IMR-90 (cell line): Measurements from ENCODE around the gene USP32. TPM values are rescaled to one million over a fixed set of nuclear protein-coding genes. Genes with fewer than 3 reads are reported as not detected.

Experiments used
- ATAC-seq: fragments of 200-7000 bp; cut with Tn5 transposase; 2 replicates; pipeline ENCODE4 v1.9.1; 2020; ENCODE audit warnings: low read depth, mild to moderate bottlenecking, moderate library complexity
- BruUV-seq: library from RNA; stranded (reverse); fragments of 400-500 nt; replicated peaks from 2 replicates; lab custom pipeline; 2021; lab: Mats Ljungman, UMichigan
- CTCF ChIA-PET: fragments of 300-600 bp; formaldehyde crosslinking; extraction: SDS; loops from one replicate; lab custom pipeline; 2021; ENCODE audit warnings: antibody characterized with exemption; lab: Yijun Ruan, JAX
- POLR2A ChIA-PET: fragments of 300-600 bp; sonication (Branson Sonifier 250); formaldehyde crosslinking; loops from one replicate; lab custom pipeline; 2022; ENCODE audit warnings: antibody characterized with exemption; ENCODE audit not compliant: unreplicated experiment; lab: Charles Lee
- DNase-seq: peaks from one replicate; pipeline ENCODE4 v3.0.0; 2013
- H2AFZ ChIP-seq: replicated peaks from 2 replicates; pipeline ENCODE3; 2013; ENCODE audit warnings: low read length, mild to moderate bottlenecking; ENCODE audit not compliant: poor library complexity
- H2AK5ac ChIP-seq: 2 replicates; pipeline ENCODE4 v1.6.1; 2013; ENCODE audit warnings: low read depth, low read length, inconsistent platforms
- H2AK9ac ChIP-seq: replicated peaks from 2 replicates; pipeline ENCODE3; 2013; ENCODE audit warnings: mild to moderate bottlenecking, low read depth, low read length, moderate library complexity; ENCODE audit not compliant: poor library complexity
- H2BK120ac ChIP-seq: 2 replicates; pipeline ENCODE4 v1.6.1; 2013; ENCODE audit warnings: low read depth, low read length, inconsistent platforms
- H2BK15ac ChIP-seq: 3 replicates; pipeline ENCODE4 v1.6.1; 2013; ENCODE audit warnings: low read depth, low read length, inconsistent platforms
- H2BK20ac ChIP-seq: 2 replicates; pipeline ENCODE4 v1.6.1; 2013; ENCODE audit warnings: low read depth, mild to moderate bottlenecking, inconsistent platforms, low read length, moderate library complexity
- H2BK5ac ChIP-seq: 2 replicates; pipeline ENCODE4 v1.6.1; 2013; ENCODE audit warnings: mild to moderate bottlenecking, low read depth, low read length, inconsistent platforms; ENCODE audit not compliant: poor library complexity, severe bottlenecking
- H3K14ac ChIP-seq: replicated peaks from 2 replicates; pipeline ENCODE4 v1.6.1; 2013; ENCODE audit warnings: low read depth, low read length, inconsistent platforms
- H3K18ac ChIP-seq: 2 replicates; pipeline ENCODE4 v1.6.1; 2013; ENCODE audit warnings: low read depth, low read length, control low read depth
- H3K23ac ChIP-seq: 2 replicates; pipeline ENCODE4 v1.6.1; 2013; ENCODE audit warnings: low read depth, low read length, inconsistent platforms
- H3K27ac ChIP-seq: 2 replicates; pipeline ENCODE4 v1.5.1; 2013; ENCODE audit warnings: mild to moderate bottlenecking, control low read depth, low read length; ENCODE audit not compliant: insufficient read depth
- H3K27me3 ChIP-seq: 2 replicates; pipeline ENCODE4 v1.6.1; 2013; ENCODE audit warnings: low read length; ENCODE audit not compliant: control insufficient read depth, insufficient read depth
- H3K36me3 ChIP-seq: 2 replicates; pipeline ENCODE4 v1.6.1; 2013; ENCODE audit warnings: low read length, mixed read lengths; ENCODE audit not compliant: control insufficient read depth, insufficient read depth
- H3K4ac ChIP-seq: 2 replicates; pipeline ENCODE4 v1.6.1; 2013; ENCODE audit warnings: low read depth, low read length, inconsistent platforms
- H3K4me1 ChIP-seq: 2 replicates; pipeline ENCODE4 v1.6.1; 2013; ENCODE audit warnings: low read length, mixed read lengths; ENCODE audit not compliant: control insufficient read depth, insufficient read depth
- H3K4me2 ChIP-seq: 2 replicates; pipeline ENCODE4 v1.6.1; 2013; ENCODE audit warnings: low read depth, mild to moderate bottlenecking, control low read depth, low read length, moderate library complexity
- H3K4me3 ChIP-seq: 2 replicates; pipeline ENCODE4 v1.5.1; 2013; ENCODE audit warnings: low read depth, mild to moderate bottlenecking, control low read depth, low read length, moderate library complexity; ENCODE audit not compliant: insufficient read depth
- H3K56ac ChIP-seq: 2 replicates; pipeline ENCODE4 v1.6.1; 2013; ENCODE audit warnings: low read length, inconsistent platforms; ENCODE audit not compliant: insufficient read depth; ENCODE audit errors: extremely low read depth
- H3K79me1 ChIP-seq, 2 experiments: 2 replicates each; pipeline ENCODE4 v1.6.1; 2013; ENCODE audit warnings: low read length in 2 of 2, inconsistent platforms in 1 of 2, low read depth in 1 of 2
- H3K9ac ChIP-seq: 2 replicates; pipeline ENCODE4 v1.6.1; 2013; ENCODE audit warnings: low read depth, low read length, control low read depth
- H3K9me1 ChIP-seq: 2 replicates; pipeline ENCODE4 v1.6.1; 2013; ENCODE audit warnings: low read length, inconsistent platforms; ENCODE audit not compliant: insufficient read depth
- H3K9me3 ChIP-seq: 2 replicates; pipeline ENCODE4 v1.6.1; 2013; ENCODE audit warnings: low read length; ENCODE audit not compliant: control insufficient read depth, insufficient read depth
- H4K20me1 ChIP-seq: 2 replicates; pipeline ENCODE4 v1.6.1; 2013; ENCODE audit warnings: low read length, inconsistent platforms; ENCODE audit not compliant: insufficient read depth
- H4K5ac ChIP-seq: 2 replicates; pipeline ENCODE4 v1.6.1; 2013; ENCODE audit warnings: mild to moderate bottlenecking, low read depth, low read length, control low read depth
- H4K8ac ChIP-seq, 2 experiments: 2 replicates each; pipeline ENCODE4 v1.6.1; 2013; ENCODE audit warnings: low read depth in 2 of 2, low read length in 2 of 2, control low read depth in 1 of 2, inconsistent platforms in 1 of 2
- H4K91ac ChIP-seq: 2 replicates; pipeline ENCODE4 v1.6.1; 2013; ENCODE audit warnings: low read depth, low read length, inconsistent platforms; ENCODE audit not compliant: insufficient read depth
- BHLHE40 ChIP-seq: fragments of 150-350 bp; IDR thresholded peaks from 2 replicates; pipeline ENCODE4 v1.6.1; 2016; ENCODE audit warnings: mild to moderate bottlenecking, low read depth, low read length
- CEBPB ChIP-seq: IDR thresholded peaks from 2 replicates; pipeline ENCODE4 v1.6.1; 2012; ENCODE audit warnings: low read depth, low read length, improper control_type of control experiment
- CHD1 ChIP-seq: IDR thresholded peaks from 2 replicates; pipeline ENCODE4 v1.6.1; 2012; ENCODE audit warnings: low read depth, low read length, improper control_type of control experiment
- CTCF ChIP-seq: conservative IDR thresholded peaks from 2 replicates; pipeline ENCODE4 v1.5.1; 2012; ENCODE audit warnings: mild to moderate bottlenecking, low read depth, low read length, improper control_type of control experiment
- ELK1 ChIP-seq: fragments of 150-350 bp; IDR thresholded peaks from 2 replicates; pipeline ENCODE4 v1.6.1; 2016; ENCODE audit warnings: low read depth, mild to moderate bottlenecking, low read length, moderate library complexity, borderline replicate concordance
- FOS ChIP-seq: fragments of 150-350 bp; IDR thresholded peaks from 2 replicates; pipeline ENCODE4 v1.6.1; 2016; ENCODE audit warnings: low read depth, low read length
- MAFK ChIP-seq: IDR thresholded peaks from 2 replicates; pipeline ENCODE4 v1.6.1; 2012; ENCODE audit warnings: low read depth, low read length, improper control_type of control experiment
- MAZ ChIP-seq: IDR thresholded peaks from 2 replicates; pipeline ENCODE4 v1.6.1; 2012; ENCODE audit warnings: low read depth, mild to moderate bottlenecking, low read length, improper control_type of control experiment, moderate library complexity, borderline replicate concordance
- MXI1 ChIP-seq: IDR thresholded peaks from 2 replicates; pipeline ENCODE4 v1.6.1; 2012; ENCODE audit warnings: low read depth, mild to moderate bottlenecking, low read length, moderate library complexity, borderline replicate concordance
- NFE2L2 ChIP-seq: fragments of 150-350 bp; IDR thresholded peaks from 2 replicates; pipeline ENCODE4 v1.6.1; 2016; ENCODE audit warnings: low read depth, mild to moderate bottlenecking, low read length
- POLR2A ChIP-seq: IDR thresholded peaks from 2 replicates; pipeline ENCODE4 v1.6.1; 2012; ENCODE audit warnings: mild to moderate bottlenecking, low read depth, low read length
- RAD21 ChIP-seq: IDR thresholded peaks from 2 replicates; pipeline ENCODE4 v1.6.1; 2012; ENCODE audit warnings: low read length, improper control_type of control experiment
- RCOR1 ChIP-seq: IDR thresholded peaks from 2 replicates; pipeline ENCODE4 v1.6.1; 2012; ENCODE audit warnings: mild to moderate bottlenecking, low read length, improper control_type of control experiment; ENCODE audit not compliant: insufficient replicate concordance
- RFX5 ChIP-seq: IDR thresholded peaks from 2 replicates; pipeline ENCODE4 v1.8.0; 2012; ENCODE audit warnings: low read depth, mild to moderate bottlenecking, low read length, moderate library complexity
- SMC3 ChIP-seq: fragments of 150-350 bp; IDR thresholded peaks from 2 replicates; pipeline ENCODE4 v1.6.1; 2016; ENCODE audit warnings: low read depth, mild to moderate bottlenecking, antibody characterized with exemption, low read length, moderate library complexity
- WGBS, 2 experiments: methylation state at CpG; one replicate each; pipeline versions ENCODE4 v1.1.5 to v1.1.7; 2013; ENCODE audit warnings: missing lambda C conversion rate in 2 of 2; ENCODE audit not compliant: insufficient read length in 1 of 2; ENCODE audit errors: extremely low coverage in 2 of 2; 5-methylcytosine and 5-hydroxymethylcytosine counted together
- dilution Hi-C: fragments of 300-500 bp; cut with HindIII; formaldehyde crosslinking; loops from one replicate; pipeline ENCODE4 v1.14.3; 2018; ENCODE audit warnings: low sequenced_read_pairs; ENCODE audit not compliant: unreplicated experiment
- in situ Hi-C: fragments of 300-500 bp; cut with MboI; formaldehyde crosslinking; loops from 3 replicates; pipeline ENCODE4 v1.14.3; 2019; ENCODE audit warnings: low sequenced_read_pairs, inconsistent platforms, mixed read lengths
- intact Hi-C: fragments of 100-400 bp; cut with micrococcal nuclease; formaldehyde crosslinking; loops from 2 replicates; pipeline ENCODE4 v1.10.0; 2022
- polyA plus RNA-seq, 3 experiments: library from polyadenylated mRNA; depleted of rRNA; stranded (reverse); fragments of >200 nt; gene quantifications; 2 replicates each; pipeline ENCODE4 v1.2.3, GENCODE V29; 2012; ENCODE audit warnings: low replicate concordance in 1 of 3
- total RNA-seq: library from RNA; depleted of rRNA; stranded (reverse); fragments of >200 nt; gene quantifications from 2 replicates; pipeline ENCODE4 v1.2.3, GENCODE V29; 2012
- TF ChIP-seq, protein P1 (sequence below): fragments of 150-350 bp; IDR thresholded peaks from 2 replicates; pipeline ENCODE4 v1.6.1; 2017; ENCODE audit warnings: mild to moderate bottlenecking, antibody characterized with exemption, low read length, low read depth

USP32 gene
- total and polyA plus RNA-seq, 2 of the 4 experiments (the other 2 are of a cell fraction): 16.8 to 46.8 TPM

DNA sequence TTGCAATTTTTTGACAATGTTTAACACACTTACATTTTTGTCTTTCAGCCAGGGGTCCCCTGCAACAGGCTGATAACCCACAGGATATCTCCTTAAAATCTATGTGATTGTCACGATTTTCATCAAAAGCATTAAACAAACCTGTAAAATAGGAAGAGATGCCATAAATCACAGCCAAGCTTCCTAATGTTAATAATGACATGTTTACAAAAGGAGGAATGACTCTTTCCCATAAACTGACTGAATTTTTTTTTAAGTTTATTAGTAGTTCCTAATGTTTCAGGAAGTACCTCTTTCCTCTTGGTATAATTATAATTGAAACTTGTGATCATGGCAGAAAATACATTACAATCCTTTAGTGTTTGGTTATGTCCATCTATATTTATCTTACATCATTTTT is 122.5 kb downstream of the USP32 start:
- CTCF ChIA-PET: interaction anchor here (0.6 kb wide), 1 partner anchor 17 kb away, joined by 3 read pairs; no protein-coding TSS in a partner anchor
- DNase-seq (no peak), ATAC-seq (no peak)
- dilution Hi-C loops: no loop called here
- TF ChIP-seq MXI1: no peak
- TF ChIP-seq MAZ: no peak
- TF ChIP-seq RAD21: no peak
- TF ChIP-seq, protein P1, sequence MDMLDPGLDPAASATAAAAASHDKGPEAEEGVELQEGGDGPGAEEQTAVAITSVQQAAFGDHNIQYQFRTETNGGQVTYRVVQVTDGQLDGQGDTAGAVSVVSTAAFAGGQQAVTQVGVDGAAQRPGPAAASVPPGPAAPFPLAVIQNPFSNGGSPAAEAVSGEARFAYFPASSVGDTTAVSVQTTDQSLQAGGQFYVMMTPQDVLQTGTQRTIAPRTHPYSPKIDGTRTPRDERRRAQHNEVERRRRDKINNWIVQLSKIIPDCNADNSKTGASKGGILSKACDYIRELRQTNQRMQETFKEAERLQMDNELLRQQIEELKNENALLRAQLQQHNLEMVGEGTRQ: no peak
- TF ChIP-seq SMC3: no peak
- no peak for TF ChIP-seq CEBPB
- TF ChIP-seq CTCF: no peak
- TF ChIP-seq POLR2A: no peak
- no peak for TF ChIP-seq NFE2L2
- no peak for TF ChIP-seq MAFK
- no peak for TF ChIP-seq RFX5
- no peak for TF ChIP-seq CHD1
- no peak for TF ChIP-seq RCOR1
- TF ChIP-seq BHLHE40: no peak
- no peak for TF ChIP-seq ELK1
- no peak for TF ChIP-seq FOS
- no peak overlapping the region for H3K23ac ChIP-seq
- in situ Hi-C loops: no loop called here
- no peak overlapping the region for H2AFZ ChIP-seq
- no TSS peak for BruUV-seq
- H3K36me3 ChIP-seq: peaks cover 5% of the 10 kb centered on the region; the same call in 1 of the 2 replicates
- H3K56ac ChIP-seq: no peak overlapping the region; the same call in 1 of the 2 replicates
- H3K4me3 ChIP-seq: no peak overlapping the region
- H4K5ac ChIP-seq: no peak overlapping the region
- no peak overlapping the region for H3K14ac ChIP-seq
- H3K27me3 ChIP-seq: no peaks in the 10 kb centered on the region
- no peak overlapping the region for H3K4ac ChIP-seq
- WGBS, 2 experiments: no CpG with 5 or more reads among the region's 1 CpG
- H3K4me2 ChIP-seq: no peak overlapping the region
- H3K9me1 ChIP-seq: no peaks in the 10 kb centered on the region
- no peak overlapping the region for H2BK120ac ChIP-seq
- no peak overlapping the region for H2BK20ac ChIP-seq
- no peak overlapping the region for H2BK15ac ChIP-seq
- no peak overlapping the region for H2BK5ac ChIP-seq
- H3K9me3 ChIP-seq: no peaks in the 10 kb centered on the region
- H3K4me1 ChIP-seq: no peaks in the 10 kb centered on the region
- POLR2A ChIA-PET: no interaction called here
- no peak overlapping the region for H4K8ac ChIP-seq
- no peak overlapping the region for H3K27ac ChIP-seq
- H4K91ac ChIP-seq: no peak overlapping the region
- H3K18ac ChIP-seq: no peak overlapping the region
- no peaks in the 10 kb centered on the region for H4K20me1 ChIP-seq
- H2AK9ac ChIP-seq: no peak overlapping the region
- peaks cover 19 to 23% of the 10 kb centered on the region in 2 experiments for H3K79me1 ChIP-seq
- no peak overlapping the region for H2AK5ac ChIP-seq
- H3K9ac ChIP-seq: no peak overlapping the region
- intact Hi-C loops: no loop called here
